Smooth muscle cell of the brain vasculature (primary cell): ENCODE data around the gene PLXNC1.

ENCODE experiments used
- DNase-seq: peaks from one replicate; pipeline ENCODE4 v3.0.0-alpha.2; 2012; ENCODE audit warnings: low read depth, low spot score

PLXNC1 gene

GRCh38 chr12:94180558-94181296 lies 32.4 kb downstream of the PLXNC1 start:
- no peak for DNase-seq

- no peak for DNase-seq
Observed at GRCh38 chr12:94182986-94183707, 34.8 kb downstream of the PLXNC1 start.

- DNase-seq: no peak
Observed at GRCh38 chr12:94183708-94184379, 35.5 kb downstream of the PLXNC1 start.

GRCh38 chr12:94184995-94185719 lies 36.8 kb downstream of the PLXNC1 start:
- no peak for DNase-seq

GRCh38 chr12:94185801-94186200 lies 37.4 kb downstream of the PLXNC1 start:
- DNase-seq: no peak

- DNase-seq: no peak
Observed at GRCh38 chr12:94186278-94187241, 38.2 kb downstream of the PLXNC1 start.

GRCh38 chr12:94187361-94187760 lies 39.0 kb downstream of the PLXNC1 start:
- DNase-seq: no peak

GRCh38 chr12:94190623-94191022 lies 42.2 kb downstream of the PLXNC1 start:
- no peak for DNase-seq

GRCh38 chr12:94191023-94191422 lies 42.6 kb downstream of the PLXNC1 start:
- DNase-seq: no peak

- DNase-seq: no peak
Observed at GRCh38 chr12:94191811-94192210, 43.4 kb downstream of the PLXNC1 start.

GRCh38 chr12:94192506-94192905 lies 44.1 kb downstream of the PLXNC1 start:
- no peak for DNase-seq

- DNase-seq: no peak
Observed at GRCh38 chr12:94193168-94193567, 44.8 kb downstream of the PLXNC1 start.

GRCh38 chr12:94195483-94195882 lies 47.1 kb downstream of the PLXNC1 start:
- DNase-seq: no peak

- DNase-seq: no peak
Observed at GRCh38 chr12:94198469-94198868, 50.1 kb downstream of the PLXNC1 start.

GRCh38 chr12:94198872-94199271 lies 50.5 kb downstream of the PLXNC1 start:
- DNase-seq: no peak

- DNase-seq: no peak
Observed at GRCh38 chr12:94200069-94200468, 51.7 kb downstream of the PLXNC1 start.

GRCh38 chr12:94200695-94201094 lies 52.3 kb downstream of the PLXNC1 start:
- DNase-seq: no peak

- no peak for DNase-seq
Observed at GRCh38 chr12:94202245-94203180, 54.1 kb downstream of the PLXNC1 start.

- DNase-seq: no peak
Observed at GRCh38 chr12:94203181-94203546, 54.8 kb downstream of the PLXNC1 start.

- DNase-seq: no peak
Observed at GRCh38 chr12:94203796-94204195, 55.4 kb downstream of the PLXNC1 start.
